ENCODE results near the gene RABGAP1L. TPM values are rescaled to one million over a fixed set of nuclear protein-coding genes. Genes with fewer than 3 reads are reported as not detected.

Gene RABGAP1L
- total RNA-seq, 4 donors from 2014 or later: 170 to 282 (median 182) TPM

DNA sequence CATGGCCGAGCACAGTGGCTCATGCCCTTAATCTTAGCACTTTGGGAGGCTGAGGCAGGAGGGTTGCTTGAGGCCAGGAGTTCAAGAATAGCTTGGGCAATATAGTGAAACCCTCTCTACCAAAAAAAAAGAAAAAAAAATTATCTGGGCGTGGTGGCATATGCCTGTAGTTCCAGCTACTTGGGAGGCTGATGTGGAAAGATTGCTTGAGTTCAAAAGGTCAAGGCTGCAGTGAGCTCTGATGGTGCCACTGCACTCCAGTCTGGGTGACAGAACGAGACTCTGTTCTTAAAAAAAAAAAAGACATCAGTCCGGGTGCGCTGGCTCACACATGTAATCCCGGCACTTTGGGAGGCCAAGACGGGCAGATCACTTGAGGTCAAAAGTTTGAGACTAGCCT lies 589.3 kb downstream of the RABGAP1L start:
- Histone ChIP-seq H3K27ac (no peak overlapping the region), H3K4me1 (no peaks in the 10 kb centered on the region), H3K27me3 (no peaks in the 10 kb centered on the region), H3K9me3 (no peaks in the 10 kb centered on the region), H3K36me3 (no peaks in the 10 kb centered on the region), H3K4me3 (no peak overlapping the region)
- DNase-seq: no peak
- TF ChIP-seq POLR2A (IDR thresholded peaks at IDR 0.05): no peak
- TF ChIP-seq, protein P1, sequence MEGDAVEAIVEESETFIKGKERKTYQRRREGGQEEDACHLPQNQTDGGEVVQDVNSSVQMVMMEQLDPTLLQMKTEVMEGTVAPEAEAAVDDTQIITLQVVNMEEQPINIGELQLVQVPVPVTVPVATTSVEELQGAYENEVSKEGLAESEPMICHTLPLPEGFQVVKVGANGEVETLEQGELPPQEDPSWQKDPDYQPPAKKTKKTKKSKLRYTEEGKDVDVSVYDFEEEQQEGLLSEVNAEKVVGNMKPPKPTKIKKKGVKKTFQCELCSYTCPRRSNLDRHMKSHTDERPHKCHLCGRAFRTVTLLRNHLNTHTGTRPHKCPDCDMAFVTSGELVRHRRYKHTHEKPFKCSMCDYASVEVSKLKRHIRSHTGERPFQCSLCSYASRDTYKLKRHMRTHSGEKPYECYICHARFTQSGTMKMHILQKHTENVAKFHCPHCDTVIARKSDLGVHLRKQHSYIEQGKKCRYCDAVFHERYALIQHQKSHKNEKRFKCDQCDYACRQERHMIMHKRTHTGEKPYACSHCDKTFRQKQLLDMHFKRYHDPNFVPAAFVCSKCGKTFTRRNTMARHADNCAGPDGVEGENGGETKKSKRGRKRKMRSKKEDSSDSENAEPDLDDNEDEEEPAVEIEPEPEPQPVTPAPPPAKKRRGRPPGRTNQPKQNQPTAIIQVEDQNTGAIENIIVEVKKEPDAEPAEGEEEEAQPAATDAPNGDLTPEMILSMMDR (IDR thresholded peaks at IDR 0.05): no peak

DNA sequence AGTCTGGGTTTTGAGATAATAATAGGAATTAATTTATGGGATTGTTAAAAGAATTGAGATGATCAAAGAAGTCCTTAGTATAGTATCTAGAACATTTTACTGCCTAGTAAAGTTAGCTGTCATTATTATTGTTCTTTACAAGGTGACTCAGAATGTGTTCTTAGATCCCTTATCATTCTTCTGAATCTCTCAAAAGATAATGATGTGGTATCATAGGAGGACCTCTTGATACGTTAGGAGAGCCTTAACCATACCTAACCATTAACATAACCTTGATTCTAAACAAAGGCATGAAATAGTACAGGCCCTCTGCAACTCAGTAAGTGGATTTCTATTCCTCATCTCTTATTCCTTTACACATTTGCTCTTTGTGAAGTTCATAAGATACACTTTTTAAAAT lies 593.8 kb downstream of the RABGAP1L start:
- TF ChIP-seq, protein P1 (IDR thresholded peaks at IDR 0.05): no peak
- TF ChIP-seq POLR2A (IDR thresholded peaks at IDR 0.05): no peak
- no peaks in the 10 kb centered on the region for H3K9me3 ChIP-seq
- no peaks in the 10 kb centered on the region for H3K27me3 ChIP-seq
- H3K4me1 ChIP-seq: no peaks in the 10 kb centered on the region
- no peaks in the 10 kb centered on the region for H3K36me3 ChIP-seq
- no peak for DNase-seq
- no peak overlapping the region for H3K4me3 ChIP-seq
- no peak overlapping the region for H3K27ac ChIP-seq

DNA sequence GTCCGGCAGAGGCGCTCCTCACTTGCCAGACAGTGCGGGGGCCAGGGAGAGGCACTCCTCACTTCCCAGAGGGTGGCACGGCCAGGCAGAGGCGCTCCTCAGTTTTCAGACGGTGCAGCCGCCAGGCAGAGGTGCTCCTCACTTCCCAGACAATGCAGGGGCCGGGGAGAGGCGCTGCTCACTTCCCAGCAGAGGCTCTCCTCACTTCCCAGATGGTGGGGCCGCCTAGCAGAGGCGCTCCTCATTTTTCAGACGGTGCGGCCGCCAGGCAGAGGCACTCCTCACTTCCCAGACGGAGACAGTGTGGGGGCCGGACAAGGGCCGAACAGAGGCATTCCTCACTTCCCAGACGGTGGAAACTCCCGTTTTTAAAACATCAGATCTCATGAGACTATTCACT lies 602.0 kb downstream of the RABGAP1L start:
- no peak for DNase-seq
- Histone ChIP-seq H3K36me3 (no peaks in the 10 kb centered on the region), H3K27me3 (no peaks in the 10 kb centered on the region), H3K4me1 (no peaks in the 10 kb centered on the region), H3K9me3 (no peaks in the 10 kb centered on the region), H3K4me3 (no peak overlapping the region), H3K27ac (no peak overlapping the region)
- TF ChIP-seq, protein P1 (IDR thresholded peaks at IDR 0.05): no peak
- no peak for TF ChIP-seq POLR2A (IDR thresholded peaks at IDR 0.05)

DNA sequence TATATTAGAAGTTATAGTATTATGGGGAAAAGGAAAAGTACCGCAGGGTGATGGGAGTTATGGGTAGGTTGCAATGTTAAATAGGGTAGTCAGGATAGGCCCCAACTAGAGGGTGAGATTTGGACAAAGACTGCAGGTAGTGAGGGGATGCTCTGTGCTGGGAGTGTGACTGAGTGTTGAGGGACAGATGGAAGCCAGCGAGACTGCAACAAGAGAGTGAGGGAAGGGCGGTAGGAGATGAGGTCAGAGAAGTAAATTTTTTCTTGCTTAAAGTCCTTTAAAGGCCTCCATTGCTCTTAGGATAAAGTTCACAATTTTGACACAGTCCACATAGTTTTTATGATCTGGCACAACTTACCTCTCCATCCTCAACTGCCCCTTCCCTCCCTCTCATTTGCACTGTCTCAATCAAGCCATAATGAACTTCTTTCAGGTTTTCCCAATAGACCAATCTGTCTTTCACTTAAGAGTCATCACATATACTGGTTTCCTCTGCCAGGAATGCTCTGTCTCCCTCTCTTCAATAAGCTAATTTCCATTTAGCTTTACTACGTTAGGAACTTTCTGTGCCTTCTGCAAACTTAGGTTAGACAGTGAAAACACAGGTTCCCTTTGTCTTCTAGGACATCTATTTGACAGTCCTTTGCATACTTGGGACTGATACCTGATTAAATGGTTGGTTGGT lies 602.7 kb downstream of the RABGAP1L start:
- no peak for DNase-seq
- H3K27ac ChIP-seq: no peak overlapping the region
- no peaks in the 10 kb centered on the region for H3K27me3 ChIP-seq
- H3K4me3 ChIP-seq: no peak overlapping the region
- H3K36me3 ChIP-seq: no peaks in the 10 kb centered on the region
- H3K4me1 ChIP-seq: no peaks in the 10 kb centered on the region
- no peaks in the 10 kb centered on the region for H3K9me3 ChIP-seq
- no peak for TF ChIP-seq POLR2A (IDR thresholded peaks at IDR 0.05)
- TF ChIP-seq, protein P1 (IDR thresholded peaks at IDR 0.05): no peak

DNA sequence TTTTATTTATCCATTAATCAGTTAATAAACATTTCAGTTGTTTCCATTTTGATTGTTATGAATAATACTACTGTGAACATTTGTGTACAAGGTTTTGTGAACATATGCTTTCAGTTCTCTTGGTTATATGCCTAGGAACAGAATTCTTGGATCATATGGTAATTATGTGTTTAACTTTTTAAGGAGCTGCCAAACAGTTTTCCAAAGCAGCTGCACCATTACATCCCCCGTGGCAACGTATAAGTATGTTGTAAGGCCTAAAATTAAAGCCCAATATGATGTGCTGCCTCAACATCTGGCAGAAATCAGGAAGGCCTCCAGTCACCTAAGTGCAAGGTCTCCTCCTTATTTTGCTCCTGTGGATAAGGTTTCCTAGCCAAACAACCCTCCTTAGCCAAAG lies 604.9 kb downstream of the RABGAP1L start:
- no peaks in the 10 kb centered on the region for H3K4me1 ChIP-seq
- TF ChIP-seq, protein P1 (IDR thresholded peaks at IDR 0.05): no peak
- TF ChIP-seq POLR2A (IDR thresholded peaks at IDR 0.05): no peak
- H3K27me3 ChIP-seq: no peaks in the 10 kb centered on the region
- no peaks in the 10 kb centered on the region for H3K9me3 ChIP-seq
- no peak for DNase-seq
- H3K4me3 ChIP-seq: no peak overlapping the region
- H3K36me3 ChIP-seq: no peaks in the 10 kb centered on the region
- no peak overlapping the region for H3K27ac ChIP-seq

DNA sequence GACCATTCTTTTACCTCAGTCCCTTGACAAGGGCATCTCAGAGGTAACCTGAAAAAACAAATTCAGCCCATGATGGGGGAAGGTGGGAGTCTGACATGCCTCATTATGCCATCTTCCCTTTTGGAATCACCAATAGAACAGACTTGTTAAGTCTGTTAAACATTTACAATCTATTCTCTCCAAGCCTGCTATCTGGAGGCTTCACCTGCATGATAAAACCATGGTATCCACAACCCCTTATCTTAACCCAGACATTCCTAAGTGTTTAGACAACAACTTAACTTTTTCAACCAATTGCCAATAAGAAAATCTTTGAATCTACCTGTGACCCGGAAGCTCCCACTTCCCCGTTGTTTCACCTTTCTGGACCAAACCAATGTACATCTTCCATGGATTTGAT lies 607.4 kb downstream of the RABGAP1L start:
- DNase-seq: no peak
- H3K27me3 ChIP-seq: no peaks in the 10 kb centered on the region
- H3K4me3 ChIP-seq: no peak overlapping the region
- TF ChIP-seq, protein P1 (IDR thresholded peaks at IDR 0.05): no peak
- TF ChIP-seq POLR2A (IDR thresholded peaks at IDR 0.05): no peak
- H3K4me1 ChIP-seq: no peaks in the 10 kb centered on the region
- no peak overlapping the region for H3K27ac ChIP-seq
- no peaks in the 10 kb centered on the region for H3K9me3 ChIP-seq
- no peaks in the 10 kb centered on the region for H3K36me3 ChIP-seq

Data from Peyer's patch (tissue), 4 donors.